OCI-LY1 (cell line): ENCODE data around the gene DEPDC5.

ENCODE experiments used
- H2AFZ ChIP-seq: fragments of 200-600 bp; sonication (generic), shearing (Covaris generic); 2 replicates; pipeline ENCODE4 v1.6.0; 2014; ENCODE audit warnings: antibody characterized with exemption, mild to moderate bottlenecking, low read length
- H3F3A ChIP-seq: fragments of 200-600 bp; sonication (generic), shearing (Covaris generic); 2 replicates; pipeline ENCODE4 v1.6.0; 2014; ENCODE audit warnings: mild to moderate bottlenecking, antibody characterized with exemption, low read length, moderate library complexity; ENCODE audit not compliant: insufficient read depth
- H3K27ac ChIP-seq: fragments of 200-600 bp; sonication (generic); 2 replicates; pipeline ENCODE4 v1.5.1; 2014; ENCODE audit warnings: low read length, mixed run types, mild to moderate bottlenecking, low read depth; ENCODE audit not compliant: poor library complexity, severe bottlenecking
- H3K27me3 ChIP-seq: fragments of 200-600 bp; sonication (generic); 2 replicates; pipeline ENCODE4 v1.6.0; 2014; ENCODE audit warnings: antibody characterized with exemption, mild to moderate bottlenecking, low read length, moderate library complexity; ENCODE audit not compliant: insufficient read depth
- H3K36me3 ChIP-seq: fragments of 200-600 bp; sonication (generic); 2 replicates; pipeline ENCODE4 v1.6.1; 2014; ENCODE audit warnings: mild to moderate bottlenecking, antibody characterized with exemption, low read length, moderate library complexity, mixed read lengths; ENCODE audit not compliant: insufficient read depth
- H3K4me1 ChIP-seq: fragments of 200-600 bp; sonication (generic); 2 replicates; pipeline ENCODE4 v1.5.1; 2014; ENCODE audit warnings: mild to moderate bottlenecking, low read length, moderate library complexity; ENCODE audit not compliant: insufficient read depth, severe bottlenecking
- H3K4me2 ChIP-seq: fragments of 200-600 bp; sonication (generic), shearing (Covaris generic); 2 replicates; pipeline ENCODE4 v1.6.1; 2014; ENCODE audit warnings: low read length
- H3K4me3 ChIP-seq: fragments of 200-600 bp; sonication (generic); 2 replicates; pipeline ENCODE4 v1.5.1; 2014; ENCODE audit warnings: low read length, low read depth, mild to moderate bottlenecking, mixed read lengths; ENCODE audit not compliant: poor library complexity, severe bottlenecking
- H3K79me2 ChIP-seq: fragments of 200-600 bp; shearing (Covaris generic); 2 replicates; pipeline ENCODE4 v1.6.1; 2016; ENCODE audit warnings: mixed run types, low read length, mixed read lengths; ENCODE audit not compliant: insufficient read depth
- H3K9ac ChIP-seq: fragments of 200-600 bp; sonication (generic), shearing (Covaris generic); 2 replicates; pipeline ENCODE4 v1.6.1; 2014; ENCODE audit warnings: mild to moderate bottlenecking, low read length, mixed read lengths
- H3K9me2 ChIP-seq: fragments of 200-600 bp; sonication (generic), shearing (Covaris generic); 2 replicates; pipeline ENCODE4 v1.6.1; 2014; ENCODE audit warnings: low read depth, mild to moderate bottlenecking, low read length, mixed read lengths
- H3K9me3 ChIP-seq: fragments of 200-600 bp; shearing (Covaris generic); 2 replicates; pipeline ENCODE4 v1.6.1; 2014; ENCODE audit warnings: low read length, mixed read lengths
- H4K20me1 ChIP-seq: fragments of 200-600 bp; sonication (generic), shearing (Covaris generic); 2 replicates; pipeline ENCODE4 v1.6.0; 2016; ENCODE audit warnings: mild to moderate bottlenecking, low read length; ENCODE audit not compliant: insufficient read depth
- EZH2 ChIP-seq: fragments of 200-600 bp; sonication (generic), shearing (Covaris generic); IDR thresholded peaks from 2 replicates; pipeline ENCODE4 v1.8.0; 2017; ENCODE audit warnings: borderline replicate concordance, mixed run types, mild to moderate bottlenecking, antibody characterized with exemption, low read length, moderate library complexity, mixed read lengths
- TF ChIP-seq, protein P1 (sequence below): fragments of 200-600 bp; sonication (generic), shearing (Covaris generic); IDR thresholded peaks from 2 replicates; pipeline ENCODE4 v1.5.1; 2017; ENCODE audit warnings: mild to moderate bottlenecking, antibody characterized with exemption, low read length, moderate library complexity, mixed read lengths

The DEPDC5 gene

GRCh38 chr22:31911565-31912406 is 158.0 kb downstream of the DEPDC5 start:
- Histone ChIP-seq H4K20me1 (no peaks in the 10 kb centered on the region), H2AFZ (no peak overlapping the region), H3K9me3 (no peaks in the 10 kb centered on the region), H3F3A (no peaks in the 10 kb centered on the region), H3K4me3 (no peak overlapping the region), H3K27ac (no peak overlapping the region), H3K9ac (no peak overlapping the region), H3K79me2 (no peaks in the 10 kb centered on the region), H3K9me2 (no peaks in the 10 kb centered on the region), H3K4me1 (peaks cover 6% of the 10 kb centered on the region), H3K27me3 (no peaks in the 10 kb centered on the region), H3K4me2 (no peak overlapping the region), H3K36me3 (peaks cover 27% of the 10 kb centered on the region)
- TF ChIP-seq, protein P1, sequence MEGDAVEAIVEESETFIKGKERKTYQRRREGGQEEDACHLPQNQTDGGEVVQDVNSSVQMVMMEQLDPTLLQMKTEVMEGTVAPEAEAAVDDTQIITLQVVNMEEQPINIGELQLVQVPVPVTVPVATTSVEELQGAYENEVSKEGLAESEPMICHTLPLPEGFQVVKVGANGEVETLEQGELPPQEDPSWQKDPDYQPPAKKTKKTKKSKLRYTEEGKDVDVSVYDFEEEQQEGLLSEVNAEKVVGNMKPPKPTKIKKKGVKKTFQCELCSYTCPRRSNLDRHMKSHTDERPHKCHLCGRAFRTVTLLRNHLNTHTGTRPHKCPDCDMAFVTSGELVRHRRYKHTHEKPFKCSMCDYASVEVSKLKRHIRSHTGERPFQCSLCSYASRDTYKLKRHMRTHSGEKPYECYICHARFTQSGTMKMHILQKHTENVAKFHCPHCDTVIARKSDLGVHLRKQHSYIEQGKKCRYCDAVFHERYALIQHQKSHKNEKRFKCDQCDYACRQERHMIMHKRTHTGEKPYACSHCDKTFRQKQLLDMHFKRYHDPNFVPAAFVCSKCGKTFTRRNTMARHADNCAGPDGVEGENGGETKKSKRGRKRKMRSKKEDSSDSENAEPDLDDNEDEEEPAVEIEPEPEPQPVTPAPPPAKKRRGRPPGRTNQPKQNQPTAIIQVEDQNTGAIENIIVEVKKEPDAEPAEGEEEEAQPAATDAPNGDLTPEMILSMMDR, result no peak
- no peak for TF ChIP-seq EZH2

DNA sequence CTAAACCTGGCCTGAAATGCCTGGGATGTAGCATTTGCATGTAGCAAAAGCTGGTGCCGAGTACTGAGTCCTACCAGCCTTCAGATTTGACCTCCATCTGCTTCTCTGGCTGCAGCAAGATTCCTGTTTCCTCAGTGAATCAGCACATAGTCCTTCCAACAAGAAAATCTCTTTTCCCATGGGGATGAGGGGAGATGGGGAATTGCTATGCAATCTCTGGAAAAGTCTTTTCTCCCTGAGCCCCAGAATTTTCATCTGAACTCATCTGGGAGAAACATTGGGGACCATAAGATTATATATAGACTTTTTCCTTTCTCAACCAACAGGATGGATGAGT is 158.6 kb downstream of the DEPDC5 start:
- Histone ChIP-seq H3K9me3 (no peaks in the 10 kb centered on the region), H3K36me3 (peaks cover 21% of the 10 kb centered on the region), H3F3A (no peaks in the 10 kb centered on the region), H2AFZ (no peak overlapping the region), H3K27me3 (no peaks in the 10 kb centered on the region), H3K79me2 (no peaks in the 10 kb centered on the region), H3K9me2 (no peaks in the 10 kb centered on the region), H3K27ac (no peak overlapping the region), H3K9ac (no peak overlapping the region), H3K4me2 (no peak overlapping the region), H4K20me1 (no peaks in the 10 kb centered on the region), H3K4me1 (peaks cover 6% of the 10 kb centered on the region), H3K4me3 (no peak overlapping the region)
- no peak for TF ChIP-seq EZH2
- TF ChIP-seq, protein P1, result no peak

DNA sequence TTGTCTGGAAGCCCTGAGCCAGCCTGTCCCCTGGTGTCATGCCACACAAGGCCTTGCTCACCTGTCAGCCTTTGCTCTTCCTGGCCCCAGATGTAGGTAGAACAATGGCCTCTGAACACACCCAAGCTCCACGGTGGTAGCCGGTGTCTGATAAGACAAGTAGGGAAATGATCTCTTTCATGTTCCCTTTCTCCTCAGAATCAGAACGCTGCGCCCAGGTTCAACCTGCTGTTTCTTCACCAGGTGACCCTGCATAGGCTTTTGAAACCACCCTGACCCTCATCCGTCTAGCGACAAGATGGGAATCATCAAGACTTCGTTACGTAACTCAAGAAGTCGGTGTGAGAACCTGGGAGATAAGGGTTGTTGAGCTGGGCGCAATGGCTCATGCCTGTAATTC is 161.8 kb downstream of the DEPDC5 start:
- H3K36me3 ChIP-seq, result 0 out of 2 replicates have a peak, but pooled peaks cover 4% of the 10 kb centered on the region
- no peak overlapping the region for H3K4me2 ChIP-seq
- H3K9me2 ChIP-seq, result no peaks in the 10 kb centered on the region
- no peaks in the 10 kb centered on the region for H3K79me2 ChIP-seq
- TF ChIP-seq, protein P1, result no peak
- TF ChIP-seq EZH2, result no peak
- no peaks in the 10 kb centered on the region; the same call in 1 of the 2 replicates for H3K27me3 ChIP-seq
- peaks cover 6% of the 10 kb centered on the region for H3K4me1 ChIP-seq
- H3F3A ChIP-seq, result no peaks in the 10 kb centered on the region
- H3K27ac ChIP-seq, result no peak overlapping the region
- H3K4me3 ChIP-seq, result no peak overlapping the region
- no peak overlapping the region for H2AFZ ChIP-seq
- H4K20me1 ChIP-seq, result no peaks in the 10 kb centered on the region
- H3K9ac ChIP-seq, result no peak overlapping the region
- H3K9me3 ChIP-seq, result no peaks in the 10 kb centered on the region
